IMR-90 (cell line): ENCODE measurements around the gene TAS2R30. TPM values are rescaled to one million over a fixed set of nuclear protein-coding genes. Genes with fewer than 3 reads are reported as not detected.

ENCODE experiments used
- ATAC-seq: fragments of 200-7000 bp; cut with Tn5 transposase; 2 replicates; pipeline ENCODE4 v1.9.1; 2020; ENCODE audit warnings: low read depth, mild to moderate bottlenecking, moderate library complexity
- BruUV-seq: library from RNA; stranded (reverse); fragments of 400-500 nt; replicated peaks from 2 replicates; lab custom pipeline; 2021; lab: Mats Ljungman, UMichigan
- CTCF ChIA-PET: fragments of 300-600 bp; formaldehyde crosslinking; extraction: SDS; loops from one replicate; lab custom pipeline; 2021; ENCODE audit warnings: antibody characterized with exemption; lab: Yijun Ruan, JAX
- POLR2A ChIA-PET: fragments of 300-600 bp; sonication (Branson Sonifier 250); formaldehyde crosslinking; loops from one replicate; lab custom pipeline; 2022; ENCODE audit warnings: antibody characterized with exemption; ENCODE audit not compliant: unreplicated experiment; lab: Charles Lee
- DNase-seq: peaks from one replicate; pipeline ENCODE4 v3.0.0; 2013
- H2AFZ ChIP-seq: replicated peaks from 2 replicates; pipeline ENCODE3; 2013; ENCODE audit warnings: low read length, mild to moderate bottlenecking; ENCODE audit not compliant: poor library complexity
- H2AK5ac ChIP-seq: 2 replicates; pipeline ENCODE4 v1.6.1; 2013; ENCODE audit warnings: low read depth, low read length, inconsistent platforms
- H2AK9ac ChIP-seq: replicated peaks from 2 replicates; pipeline ENCODE3; 2013; ENCODE audit warnings: mild to moderate bottlenecking, low read depth, low read length, moderate library complexity; ENCODE audit not compliant: poor library complexity
- H2BK120ac ChIP-seq: 2 replicates; pipeline ENCODE4 v1.6.1; 2013; ENCODE audit warnings: low read depth, low read length, inconsistent platforms
- H2BK15ac ChIP-seq: 3 replicates; pipeline ENCODE4 v1.6.1; 2013; ENCODE audit warnings: low read depth, low read length, inconsistent platforms
- H2BK20ac ChIP-seq: 2 replicates; pipeline ENCODE4 v1.6.1; 2013; ENCODE audit warnings: low read depth, mild to moderate bottlenecking, inconsistent platforms, low read length, moderate library complexity
- H2BK5ac ChIP-seq: 2 replicates; pipeline ENCODE4 v1.6.1; 2013; ENCODE audit warnings: mild to moderate bottlenecking, low read depth, low read length, inconsistent platforms; ENCODE audit not compliant: poor library complexity, severe bottlenecking
- H3K14ac ChIP-seq: replicated peaks from 2 replicates; pipeline ENCODE4 v1.6.1; 2013; ENCODE audit warnings: low read depth, low read length, inconsistent platforms
- H3K18ac ChIP-seq: 2 replicates; pipeline ENCODE4 v1.6.1; 2013; ENCODE audit warnings: low read depth, low read length, control low read depth
- H3K23ac ChIP-seq: 2 replicates; pipeline ENCODE4 v1.6.1; 2013; ENCODE audit warnings: low read depth, low read length, inconsistent platforms
- H3K27ac ChIP-seq: 2 replicates; pipeline ENCODE4 v1.5.1; 2013; ENCODE audit warnings: mild to moderate bottlenecking, control low read depth, low read length; ENCODE audit not compliant: insufficient read depth
- H3K27me3 ChIP-seq: 2 replicates; pipeline ENCODE4 v1.6.1; 2013; ENCODE audit warnings: low read length; ENCODE audit not compliant: control insufficient read depth, insufficient read depth
- H3K36me3 ChIP-seq: 2 replicates; pipeline ENCODE4 v1.6.1; 2013; ENCODE audit warnings: low read length, mixed read lengths; ENCODE audit not compliant: control insufficient read depth, insufficient read depth
- H3K4ac ChIP-seq: 2 replicates; pipeline ENCODE4 v1.6.1; 2013; ENCODE audit warnings: low read depth, low read length, inconsistent platforms
- H3K4me1 ChIP-seq: 2 replicates; pipeline ENCODE4 v1.6.1; 2013; ENCODE audit warnings: low read length, mixed read lengths; ENCODE audit not compliant: control insufficient read depth, insufficient read depth
- H3K4me2 ChIP-seq: 2 replicates; pipeline ENCODE4 v1.6.1; 2013; ENCODE audit warnings: low read depth, mild to moderate bottlenecking, control low read depth, low read length, moderate library complexity
- H3K4me3 ChIP-seq: 2 replicates; pipeline ENCODE4 v1.5.1; 2013; ENCODE audit warnings: low read depth, mild to moderate bottlenecking, control low read depth, low read length, moderate library complexity; ENCODE audit not compliant: insufficient read depth
- H3K56ac ChIP-seq: 2 replicates; pipeline ENCODE4 v1.6.1; 2013; ENCODE audit warnings: low read length, inconsistent platforms; ENCODE audit not compliant: insufficient read depth; ENCODE audit errors: extremely low read depth
- H3K79me1 ChIP-seq, 2 experiments: 2 replicates each; pipeline ENCODE4 v1.6.1; 2013; ENCODE audit warnings: low read length in 2 of 2, inconsistent platforms in 1 of 2, low read depth in 1 of 2
- H3K9ac ChIP-seq: 2 replicates; pipeline ENCODE4 v1.6.1; 2013; ENCODE audit warnings: low read depth, low read length, control low read depth
- H3K9me1 ChIP-seq: 2 replicates; pipeline ENCODE4 v1.6.1; 2013; ENCODE audit warnings: low read length, inconsistent platforms; ENCODE audit not compliant: insufficient read depth
- H3K9me3 ChIP-seq: 2 replicates; pipeline ENCODE4 v1.6.1; 2013; ENCODE audit warnings: low read length; ENCODE audit not compliant: control insufficient read depth, insufficient read depth
- H4K20me1 ChIP-seq: 2 replicates; pipeline ENCODE4 v1.6.1; 2013; ENCODE audit warnings: low read length, inconsistent platforms; ENCODE audit not compliant: insufficient read depth
- H4K5ac ChIP-seq: 2 replicates; pipeline ENCODE4 v1.6.1; 2013; ENCODE audit warnings: mild to moderate bottlenecking, low read depth, low read length, control low read depth
- H4K8ac ChIP-seq, 2 experiments: 2 replicates each; pipeline ENCODE4 v1.6.1; 2013; ENCODE audit warnings: low read depth in 2 of 2, low read length in 2 of 2, control low read depth in 1 of 2, inconsistent platforms in 1 of 2
- H4K91ac ChIP-seq: 2 replicates; pipeline ENCODE4 v1.6.1; 2013; ENCODE audit warnings: low read depth, low read length, inconsistent platforms; ENCODE audit not compliant: insufficient read depth
- BHLHE40 ChIP-seq: fragments of 150-350 bp; IDR thresholded peaks from 2 replicates; pipeline ENCODE4 v1.6.1; 2016; ENCODE audit warnings: mild to moderate bottlenecking, low read depth, low read length
- CEBPB ChIP-seq: IDR thresholded peaks from 2 replicates; pipeline ENCODE4 v1.6.1; 2012; ENCODE audit warnings: low read depth, low read length, improper control_type of control experiment
- CHD1 ChIP-seq: IDR thresholded peaks from 2 replicates; pipeline ENCODE4 v1.6.1; 2012; ENCODE audit warnings: low read depth, low read length, improper control_type of control experiment
- CTCF ChIP-seq: conservative IDR thresholded peaks from 2 replicates; pipeline ENCODE4 v1.5.1; 2012; ENCODE audit warnings: mild to moderate bottlenecking, low read depth, low read length, improper control_type of control experiment
- FOS ChIP-seq: fragments of 150-350 bp; IDR thresholded peaks from 2 replicates; pipeline ENCODE4 v1.6.1; 2016; ENCODE audit warnings: low read depth, low read length
- MAFK ChIP-seq: IDR thresholded peaks from 2 replicates; pipeline ENCODE4 v1.6.1; 2012; ENCODE audit warnings: low read depth, low read length, improper control_type of control experiment
- MAZ ChIP-seq: IDR thresholded peaks from 2 replicates; pipeline ENCODE4 v1.6.1; 2012; ENCODE audit warnings: low read depth, mild to moderate bottlenecking, low read length, improper control_type of control experiment, moderate library complexity, borderline replicate concordance
- MXI1 ChIP-seq: IDR thresholded peaks from 2 replicates; pipeline ENCODE4 v1.6.1; 2012; ENCODE audit warnings: low read depth, mild to moderate bottlenecking, low read length, moderate library complexity, borderline replicate concordance
- NFE2L2 ChIP-seq: fragments of 150-350 bp; IDR thresholded peaks from 2 replicates; pipeline ENCODE4 v1.6.1; 2016; ENCODE audit warnings: low read depth, mild to moderate bottlenecking, low read length
- POLR2A ChIP-seq: IDR thresholded peaks from 2 replicates; pipeline ENCODE4 v1.6.1; 2012; ENCODE audit warnings: mild to moderate bottlenecking, low read depth, low read length
- RAD21 ChIP-seq: IDR thresholded peaks from 2 replicates; pipeline ENCODE4 v1.6.1; 2012; ENCODE audit warnings: low read length, improper control_type of control experiment
- RCOR1 ChIP-seq: IDR thresholded peaks from 2 replicates; pipeline ENCODE4 v1.6.1; 2012; ENCODE audit warnings: mild to moderate bottlenecking, low read length, improper control_type of control experiment; ENCODE audit not compliant: insufficient replicate concordance
- RFX5 ChIP-seq: IDR thresholded peaks from 2 replicates; pipeline ENCODE4 v1.8.0; 2012; ENCODE audit warnings: low read depth, mild to moderate bottlenecking, low read length, moderate library complexity
- SMC3 ChIP-seq: fragments of 150-350 bp; IDR thresholded peaks from 2 replicates; pipeline ENCODE4 v1.6.1; 2016; ENCODE audit warnings: low read depth, mild to moderate bottlenecking, antibody characterized with exemption, low read length, moderate library complexity
- USF2 ChIP-seq: fragments of 150-350 bp; IDR thresholded peaks from 2 replicates; pipeline ENCODE4 v1.6.1; 2017; ENCODE audit warnings: mild to moderate bottlenecking, antibody characterized with exemption, low read length, low read depth
- WGBS, 2 experiments: methylation state at CpG; one replicate each; pipeline versions ENCODE4 v1.1.5 to v1.1.7; 2013; ENCODE audit warnings: missing lambda C conversion rate in 2 of 2; ENCODE audit not compliant: insufficient read length in 1 of 2; ENCODE audit errors: extremely low coverage in 2 of 2; 5-methylcytosine and 5-hydroxymethylcytosine counted together
- dilution Hi-C: fragments of 300-500 bp; cut with HindIII; formaldehyde crosslinking; loops from one replicate; pipeline ENCODE4 v1.14.3; 2018; ENCODE audit warnings: low sequenced_read_pairs; ENCODE audit not compliant: unreplicated experiment
- in situ Hi-C: fragments of 300-500 bp; cut with MboI; formaldehyde crosslinking; loops from 3 replicates; pipeline ENCODE4 v1.14.3; 2019; ENCODE audit warnings: low sequenced_read_pairs, inconsistent platforms, mixed read lengths
- intact Hi-C: fragments of 100-400 bp; cut with micrococcal nuclease; formaldehyde crosslinking; loops from 2 replicates; pipeline ENCODE4 v1.10.0; 2022
- polyA plus RNA-seq, 3 experiments: library from polyadenylated mRNA; depleted of rRNA; stranded (reverse); fragments of >200 nt; gene quantifications; 2 replicates each; pipeline ENCODE4 v1.2.3, GENCODE V29; 2012; ENCODE audit warnings: low replicate concordance in 1 of 3
- total RNA-seq: library from RNA; depleted of rRNA; stranded (reverse); fragments of >200 nt; gene quantifications from 2 replicates; pipeline ENCODE4 v1.2.3, GENCODE V29; 2012
- TF ChIP-seq, protein P1 (sequence below): fragments of 150-350 bp; IDR thresholded peaks from 2 replicates; pipeline ENCODE4 v1.6.1; 2016; ENCODE audit warnings: low read depth, mild to moderate bottlenecking, low read length, moderate library complexity, borderline replicate concordance

Gene TAS2R30
- total and polyA plus RNA-seq, 2 of the 4 experiments (the other 2 are of a cell fraction) = 0.03 to 5.0 TPM

- Histone ChIP-seq H3K56ac (no peak overlapping the region), H3K4me3 (no peak overlapping the region), H3K9me1 (no peaks in the 10 kb centered on the region), H3K9ac (no peak overlapping the region), H3K18ac (no peak overlapping the region), H4K20me1 (no peaks in the 10 kb centered on the region), H4K8ac (no peak overlapping the region), H3K4ac (no peak overlapping the region), H4K91ac (no peak overlapping the region), H2BK15ac (no peak overlapping the region), H2AFZ (no peak overlapping the region), H3K4me2 (no peak overlapping the region), H3K4me1 (no peaks in the 10 kb centered on the region), H3K27me3 (no peaks in the 10 kb centered on the region), H2AK9ac (no peak overlapping the region), H2BK20ac (no peak overlapping the region), H4K5ac (no peak overlapping the region), H3K36me3 (no peaks in the 10 kb centered on the region), H2BK120ac (no peak overlapping the region), H3K14ac (no peak overlapping the region), H3K27ac (no peak overlapping the region), H3K9me3 (no peaks in the 10 kb centered on the region), H2AK5ac (no peak overlapping the region), H2BK5ac (no peak overlapping the region), H3K23ac (no peak overlapping the region), H3K79me1 (peaks cover 17 to 18% of the 10 kb centered on the region in 2 experiments)
- POLR2A ChIA-PET = no interaction called here
- intact Hi-C loops = no loop called here
- TF ChIP-seq RAD21 (no peak), NFE2L2 (no peak), BHLHE40 (no peak), SMC3 (no peak), RFX5 (no peak), POLR2A (no peak), MAZ (no peak), MXI1 (no peak), CHD1 (no peak), RCOR1 (no peak), FOS (no peak), USF2 (no peak), CEBPB (no peak), MAFK (no peak), CTCF (no peak)
- TF ChIP-seq, protein P1, sequence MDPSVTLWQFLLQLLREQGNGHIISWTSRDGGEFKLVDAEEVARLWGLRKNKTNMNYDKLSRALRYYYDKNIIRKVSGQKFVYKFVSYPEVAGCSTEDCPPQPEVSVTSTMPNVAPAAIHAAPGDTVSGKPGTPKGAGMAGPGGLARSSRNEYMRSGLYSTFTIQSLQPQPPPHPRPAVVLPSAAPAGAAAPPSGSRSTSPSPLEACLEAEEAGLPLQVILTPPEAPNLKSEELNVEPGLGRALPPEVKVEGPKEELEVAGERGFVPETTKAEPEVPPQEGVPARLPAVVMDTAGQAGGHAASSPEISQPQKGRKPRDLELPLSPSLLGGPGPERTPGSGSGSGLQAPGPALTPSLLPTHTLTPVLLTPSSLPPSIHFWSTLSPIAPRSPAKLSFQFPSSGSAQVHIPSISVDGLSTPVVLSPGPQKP = no peak
- 100% methylated on average over 1 of the region's 2 CpGs; no CpG with 5 or more reads in 1 of the 2 experiments for WGBS, 2 experiments
- in situ Hi-C loops = no loop called here
- no peak for ATAC-seq
- no peak for DNase-seq
- dilution Hi-C loops = no loop called here
- CTCF ChIA-PET = no interaction called here
- BruUV-seq = no TSS peak
Observed at GRCh38 chr12:11108862-11109261, 25.6 kb downstream of the TAS2R30 start.
